Measurements from ENCODE around the gene DLGAP1. TPM values are rescaled to one million over a fixed set of nuclear protein-coding genes. Genes with fewer than 3 reads are reported as not detected.

The DLGAP1 gene
- total RNA-seq, 1 experiment from 2014 or later = 27.5 TPM

GRCh38 chr18:3867236-3867635 is 587.9 kb downstream of the DLGAP1 start:
- no peak for DNase-seq (ENCODE audit: low read depth, low spot score)
- in situ Hi-C loops (cut with HindIII; ENCODE audit: low pct_unique_long_range_greater_than_20kb, low sequenced_read_pairs) = no loop called here

- in situ Hi-C loops (cut with HindIII; ENCODE audit: low pct_unique_long_range_greater_than_20kb, low sequenced_read_pairs) = no loop called here
- DNase-seq (ENCODE audit: low read depth, low spot score) = no peak
Observed at GRCh38 chr18:3864669-3865298, 590.3 kb downstream of the DLGAP1 start.

- in situ Hi-C loops (cut with HindIII; ENCODE audit: low pct_unique_long_range_greater_than_20kb, low sequenced_read_pairs) = no loop called here
- no peak for DNase-seq (ENCODE audit: low read depth, low spot score)
Observed at GRCh38 chr18:3863593-3863992, 591.5 kb downstream of the DLGAP1 start.

GRCh38 chr18:3863006-3863405 is 592.1 kb downstream of the DLGAP1 start:
- DNase-seq (ENCODE audit: low read depth, low spot score) = no peak
- in situ Hi-C loops (cut with HindIII; ENCODE audit: low pct_unique_long_range_greater_than_20kb, low sequenced_read_pairs) = no loop called here

- no peak for DNase-seq (ENCODE audit: low read depth, low spot score)
- in situ Hi-C loops (cut with HindIII; ENCODE audit: low pct_unique_long_range_greater_than_20kb, low sequenced_read_pairs) = no loop called here
Observed at GRCh38 chr18:3861495-3861894, 593.6 kb downstream of the DLGAP1 start.

- DNase-seq (ENCODE audit: low read depth, low spot score) = peak; percentile 92
- in situ Hi-C loops (cut with HindIII; ENCODE audit: low pct_unique_long_range_greater_than_20kb, low sequenced_read_pairs) = no loop called here
Observed at GRCh38 chr18:3857544-3857943, 597.6 kb downstream of the DLGAP1 start.

GRCh38 chr18:3855966-3856365 is 599.1 kb downstream of the DLGAP1 start:
- in situ Hi-C loops (cut with HindIII; ENCODE audit: low pct_unique_long_range_greater_than_20kb, low sequenced_read_pairs) = no loop called here
- no peak for DNase-seq (ENCODE audit: low read depth, low spot score)

- DNase-seq (ENCODE audit: low read depth, low spot score) = peak; percentile 58
- in situ Hi-C loops (cut with HindIII; ENCODE audit: low pct_unique_long_range_greater_than_20kb, low sequenced_read_pairs) = no loop called here
Observed at GRCh38 chr18:3852321-3852720, 602.8 kb downstream of the DLGAP1 start.

- in situ Hi-C loops (cut with HindIII; ENCODE audit: low pct_unique_long_range_greater_than_20kb, low sequenced_read_pairs) = no loop called here
Observed at GRCh38 chr18:3851159-3851558, 603.9 kb downstream of the DLGAP1 start.

GRCh38 chr18:3848316-3848715 is 606.8 kb downstream of the DLGAP1 start:
- no peak for DNase-seq (ENCODE audit: low read depth, low spot score)
- in situ Hi-C loops (cut with HindIII; ENCODE audit: low pct_unique_long_range_greater_than_20kb, low sequenced_read_pairs) = no loop called here

More at GRCh38 chr18:3851159-3851558, 603.9 kb downstream of the DLGAP1 start:
- peak; percentile 84 for DNase-seq (ENCODE audit: low read depth, low spot score)

- DNase-seq (ENCODE audit: low read depth, low spot score) = no peak
- in situ Hi-C loops (cut with HindIII; ENCODE audit: low pct_unique_long_range_greater_than_20kb, low sequenced_read_pairs) = no loop called here
Observed at GRCh38 chr18:3845161-3845560, 609.9 kb downstream of the DLGAP1 start.

GRCh38 chr18:3842844-3843243 is 612.3 kb downstream of the DLGAP1 start:
- in situ Hi-C loops (cut with HindIII; ENCODE audit: low pct_unique_long_range_greater_than_20kb, low sequenced_read_pairs) = no loop called here
- no peak for DNase-seq (ENCODE audit: low read depth, low spot score)

- DNase-seq (ENCODE audit: low read depth, low spot score) = no peak
- in situ Hi-C loops (cut with HindIII; ENCODE audit: low pct_unique_long_range_greater_than_20kb, low sequenced_read_pairs) = no loop called here
Observed at GRCh38 chr18:3840766-3841165, 614.3 kb downstream of the DLGAP1 start.

- DNase-seq (ENCODE audit: low read depth, low spot score) = peak; percentile 58
- in situ Hi-C loops (cut with HindIII; ENCODE audit: low pct_unique_long_range_greater_than_20kb, low sequenced_read_pairs) = no loop called here
Observed at GRCh38 chr18:3839581-3839981, 615.5 kb downstream of the DLGAP1 start.

GRCh38 chr18:3836483-3837335 is 618.4 kb downstream of the DLGAP1 start:
- in situ Hi-C loops (cut with HindIII; ENCODE audit: low pct_unique_long_range_greater_than_20kb, low sequenced_read_pairs) = no loop called here
- no peak for DNase-seq (ENCODE audit: low read depth, low spot score)

GRCh38 chr18:3832025-3832638 is 623.0 kb downstream of the DLGAP1 start:
- in situ Hi-C loops (cut with HindIII; ENCODE audit: low pct_unique_long_range_greater_than_20kb, low sequenced_read_pairs) = no loop called here
- no peak for DNase-seq (ENCODE audit: low read depth, low spot score)

GRCh38 chr18:3830604-3831003 is 624.5 kb downstream of the DLGAP1 start:
- in situ Hi-C loops (cut with HindIII; ENCODE audit: low pct_unique_long_range_greater_than_20kb, low sequenced_read_pairs) = no loop called here

GRCh38 chr18:3827236-3827845 is 627.8 kb downstream of the DLGAP1 start:
- in situ Hi-C loops (cut with HindIII; ENCODE audit: low pct_unique_long_range_greater_than_20kb, low sequenced_read_pairs) = no loop called here
- DNase-seq (ENCODE audit: low read depth, low spot score) = peak; percentile 98

More at GRCh38 chr18:3830604-3831003, 624.5 kb downstream of the DLGAP1 start:
- DNase-seq (ENCODE audit: low read depth, low spot score) = no peak

Measured in SK-MEL-5 (cell line).